GM19023 (cell line): ENCODE measurements around the gene ZCCHC8.
"Not testable (repeated sequence)": the region's sequence is repeated elsewhere in the genome, so short reads cannot be mapped to it uniquely, and the experiment has no call there.

ENCODE experiments used
- ATAC-seq: cut with Tn5 transposase; IDR thresholded peaks from one replicate; pipeline ENCODE4 v1.9.1; 2021; ENCODE audit warnings: mild to moderate bottlenecking, moderate library complexity; ENCODE audit not compliant: unreplicated experiment

ZCCHC8 gene

DNA sequence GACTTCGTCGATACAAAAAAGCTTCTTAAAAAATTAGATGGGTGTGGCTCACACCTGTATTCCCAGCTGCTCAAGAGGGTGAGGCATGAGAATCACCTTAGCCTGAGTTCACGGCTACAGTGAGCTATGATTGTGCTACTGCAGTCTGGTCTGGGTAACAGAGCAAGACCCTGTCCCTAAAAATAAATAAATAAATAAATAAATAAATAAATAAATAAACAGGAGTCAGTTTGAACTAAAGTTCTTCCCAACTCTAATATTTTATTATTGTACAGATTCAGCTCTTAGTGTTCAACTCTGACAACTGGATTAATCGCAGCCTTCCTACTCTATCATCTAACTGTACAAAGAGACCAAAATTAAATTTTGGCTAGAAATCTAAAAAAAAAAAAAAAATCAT lies 65.5 kb downstream of the ZCCHC8 start:
- no peak for ATAC-seq

GRCh38 chr12:122429043-122429442 lies 71.7 kb downstream of the ZCCHC8 start:
- ATAC-seq, result not testable (repeated sequence)

DNA sequence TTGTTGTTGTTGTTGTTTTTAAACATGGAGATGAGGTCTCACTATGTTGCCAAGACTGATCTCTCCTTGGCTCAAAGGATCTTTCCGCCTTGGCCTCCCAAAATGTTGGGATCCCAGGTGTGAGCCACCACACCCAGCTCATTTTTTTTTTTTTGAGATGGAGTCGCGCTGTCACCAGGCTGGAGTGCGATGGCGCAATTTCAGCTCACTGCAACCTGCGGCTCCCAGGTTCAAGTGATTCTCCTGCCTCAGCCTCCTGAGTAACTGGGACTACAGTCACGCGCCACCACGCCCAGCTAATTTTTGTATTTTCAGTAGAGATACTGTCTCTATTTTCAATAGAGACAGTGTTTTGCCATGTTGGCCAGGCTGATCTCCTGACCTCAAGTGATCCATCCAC lies 73.3 kb downstream of the ZCCHC8 start:
- ATAC-seq, result no peak

DNA sequence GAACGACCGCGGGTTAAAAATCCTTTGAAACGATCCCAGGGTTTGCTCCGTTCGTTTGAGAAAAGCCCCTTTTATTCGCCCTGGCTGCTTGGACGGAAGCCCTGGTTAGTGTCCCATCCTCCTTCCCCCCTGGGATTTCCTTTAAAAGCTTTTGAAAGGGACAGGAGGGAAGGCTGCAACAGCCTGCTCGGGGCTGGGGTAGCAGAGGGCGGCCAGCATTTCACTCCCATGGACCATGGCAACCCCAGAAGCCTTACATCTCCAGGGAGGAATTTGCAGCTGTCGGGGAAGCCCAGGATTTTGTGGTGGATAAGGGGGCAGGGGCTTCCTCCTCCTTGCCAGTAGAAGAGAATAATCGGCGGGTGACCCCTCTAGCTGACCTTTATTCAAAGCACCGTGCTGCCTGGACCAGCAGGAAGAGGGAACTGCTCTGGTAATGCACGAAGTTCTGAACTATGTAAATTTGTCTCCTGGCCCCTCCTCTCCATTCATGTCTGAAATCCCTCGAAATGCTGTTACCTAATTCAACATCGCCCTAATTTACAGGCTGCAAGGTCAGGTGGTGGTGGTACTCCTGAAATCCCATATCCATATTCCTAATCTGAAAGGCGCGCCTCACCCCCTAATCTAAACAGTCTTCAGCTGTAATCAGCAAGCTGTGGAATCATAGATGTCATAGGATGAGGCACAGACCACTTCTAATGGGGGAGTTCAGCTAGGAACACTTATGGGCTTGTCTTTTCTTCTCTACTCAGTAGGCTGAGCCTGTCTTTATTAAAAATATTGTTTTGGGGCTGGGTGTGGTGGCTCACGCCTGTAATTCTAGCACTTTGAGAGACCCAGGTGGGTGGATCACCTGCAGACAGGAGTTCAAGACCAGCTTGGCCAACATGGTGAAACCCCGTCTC lies 77.2 kb downstream of the ZCCHC8 start:
- no peak for ATAC-seq

GRCh38 chr12:122422730-122423257 lies 77.9 kb downstream of the ZCCHC8 start:
- no peak for ATAC-seq

DNA sequence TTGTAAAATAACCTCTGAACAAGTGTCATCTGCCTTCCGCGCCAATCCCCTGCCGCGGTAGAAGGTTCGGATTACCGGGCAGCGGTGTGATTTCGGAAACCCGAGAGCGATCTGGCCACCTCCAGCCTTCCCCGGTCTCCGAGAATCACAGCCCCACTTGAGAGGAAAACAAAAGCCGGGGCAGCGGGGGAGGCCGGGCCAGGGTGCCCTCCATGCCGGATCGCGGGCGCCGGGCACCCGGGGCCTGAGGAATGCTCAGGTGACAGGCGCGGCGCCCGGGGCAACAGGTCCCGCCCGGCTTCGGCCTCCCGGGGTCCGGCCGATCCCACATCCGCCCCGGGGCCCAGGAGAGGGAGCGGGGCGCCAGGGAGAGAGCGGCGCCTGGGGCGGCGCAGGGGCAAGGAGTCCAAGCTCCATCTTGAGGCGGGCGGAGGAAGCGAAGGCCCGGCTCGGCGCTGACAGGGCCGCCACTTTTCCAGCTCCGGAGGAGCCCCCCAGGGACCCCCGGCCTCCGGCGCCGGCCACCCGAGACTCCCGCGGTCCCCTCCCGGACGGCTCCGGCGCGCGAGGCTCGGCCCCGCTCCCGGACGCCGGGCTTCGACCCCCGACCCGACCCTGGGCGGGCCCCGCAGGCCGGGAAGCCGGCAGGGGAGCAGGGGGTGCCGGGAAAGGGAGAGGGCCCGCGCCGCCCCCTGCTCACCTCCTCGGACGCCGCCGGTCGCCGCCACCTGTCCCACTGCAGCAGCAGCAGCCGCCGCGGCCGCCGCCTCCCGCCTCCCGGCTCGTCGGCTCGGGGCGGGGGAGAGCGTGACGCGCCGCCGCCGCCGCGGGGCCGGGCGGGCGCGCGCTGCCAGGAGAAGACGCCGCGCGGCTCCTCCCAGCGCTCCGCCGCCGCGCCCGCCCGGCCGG lies 78.7 kb downstream of the ZCCHC8 start, which contains the start of gene CLIP1:
CLIP1 (minus strand) TSS at position 849 of the 909 bp plus-strand sequence. CDS start 42,217 bp downstream, outside the sequence.
- ATAC-seq, result peak; percentile 65
